HG02571 (cell line): ENCODE measurements around the gene EPHA10.
"Not testable (repeated sequence)": the region's sequence is repeated elsewhere in the genome, so short reads cannot be mapped to it uniquely, and the experiment has no call there.

Experiments
- ATAC-seq: cut with Tn5 transposase; IDR thresholded peaks from one replicate; pipeline ENCODE4 v1.9.1; 2021; ENCODE audit warnings: mild to moderate bottlenecking, moderate library complexity; ENCODE audit not compliant: unreplicated experiment

EPHA10 gene

DNA sequence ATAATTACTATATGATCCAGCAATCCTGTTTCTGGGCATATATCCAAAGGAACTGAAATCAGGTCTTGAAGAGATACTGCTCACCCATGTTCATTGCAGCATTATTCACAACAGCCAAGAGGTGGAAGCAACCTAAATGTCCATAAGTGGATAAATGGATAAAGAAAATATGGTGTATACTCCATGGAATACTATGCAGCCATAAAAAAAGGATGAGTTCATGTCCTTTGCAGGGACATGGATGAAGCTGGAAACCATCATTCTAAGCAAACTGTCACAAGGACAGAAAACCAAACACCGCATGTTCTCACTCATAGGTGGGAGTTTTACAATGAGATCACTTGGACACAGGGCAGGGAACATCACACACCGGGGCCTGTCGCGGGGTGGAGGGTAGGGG, 26.3 kb downstream of the EPHA10 start:
- not testable (repeated sequence) for ATAC-seq

DNA sequence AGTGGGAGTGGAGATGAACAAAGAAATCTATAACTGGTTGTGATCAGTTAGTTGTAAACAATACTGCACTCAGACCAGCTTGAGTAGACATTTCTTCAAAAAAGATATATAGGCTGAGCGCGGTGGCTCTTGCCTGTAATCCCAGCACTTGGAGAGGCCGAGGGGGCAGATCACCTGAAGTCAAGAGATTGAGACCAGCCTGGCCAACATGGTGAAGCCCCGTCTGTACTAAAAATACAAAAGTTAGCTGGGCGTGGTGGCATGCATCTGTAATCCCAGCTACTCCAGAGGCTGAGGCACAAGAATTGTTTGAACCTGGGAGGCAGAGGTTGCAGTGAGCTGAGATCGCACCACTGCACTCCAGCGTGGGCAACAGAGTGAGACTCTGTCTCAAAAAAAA, 26.9 kb downstream of the EPHA10 start:
- ATAC-seq = not testable (repeated sequence)

DNA sequence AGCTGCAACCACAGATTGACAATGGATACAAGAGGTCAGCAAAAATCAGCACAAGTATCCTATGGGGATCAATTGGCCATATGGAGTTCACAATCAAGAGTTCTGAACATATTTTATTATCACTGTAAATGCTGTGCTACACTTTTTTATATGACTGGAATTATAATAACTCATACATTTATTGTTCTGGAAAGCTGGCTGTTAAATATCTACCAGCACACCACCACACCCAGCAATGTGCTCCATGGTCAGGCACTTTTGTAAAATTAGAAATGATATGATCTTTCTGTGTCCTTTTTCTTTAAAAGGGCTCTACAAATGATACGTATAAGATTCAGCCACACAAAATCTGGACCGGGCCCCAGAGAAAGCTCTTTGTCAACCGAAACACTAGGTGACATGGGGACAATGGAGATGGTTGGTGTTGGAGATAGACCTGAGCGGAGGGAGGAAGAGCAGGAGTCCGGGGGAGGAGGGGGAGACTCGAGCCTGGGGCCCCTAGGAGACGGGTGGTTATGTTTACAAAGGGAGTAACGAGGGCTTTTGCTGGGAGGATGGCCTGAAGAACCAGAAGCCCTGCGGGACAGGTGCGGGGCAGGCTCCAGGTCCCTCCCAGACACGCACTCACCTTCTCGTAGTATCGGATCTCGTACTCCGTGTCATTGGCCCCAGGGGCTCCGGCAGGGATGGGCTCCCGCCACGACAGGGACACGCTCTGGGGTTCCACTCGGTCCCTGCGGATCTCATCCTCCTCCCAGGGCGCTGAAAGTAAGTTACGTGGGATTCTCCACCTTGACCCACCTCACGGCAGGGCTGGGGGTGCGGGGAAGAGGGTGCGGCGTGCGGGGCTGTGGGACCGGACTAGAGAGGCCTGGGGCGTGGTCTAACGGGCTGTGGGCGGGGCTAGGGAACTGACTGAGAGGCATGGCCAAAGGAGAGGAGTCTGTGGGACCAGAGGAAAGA, 30.0 kb downstream of the EPHA10 start:
- ATAC-seq = no peak

DNA sequence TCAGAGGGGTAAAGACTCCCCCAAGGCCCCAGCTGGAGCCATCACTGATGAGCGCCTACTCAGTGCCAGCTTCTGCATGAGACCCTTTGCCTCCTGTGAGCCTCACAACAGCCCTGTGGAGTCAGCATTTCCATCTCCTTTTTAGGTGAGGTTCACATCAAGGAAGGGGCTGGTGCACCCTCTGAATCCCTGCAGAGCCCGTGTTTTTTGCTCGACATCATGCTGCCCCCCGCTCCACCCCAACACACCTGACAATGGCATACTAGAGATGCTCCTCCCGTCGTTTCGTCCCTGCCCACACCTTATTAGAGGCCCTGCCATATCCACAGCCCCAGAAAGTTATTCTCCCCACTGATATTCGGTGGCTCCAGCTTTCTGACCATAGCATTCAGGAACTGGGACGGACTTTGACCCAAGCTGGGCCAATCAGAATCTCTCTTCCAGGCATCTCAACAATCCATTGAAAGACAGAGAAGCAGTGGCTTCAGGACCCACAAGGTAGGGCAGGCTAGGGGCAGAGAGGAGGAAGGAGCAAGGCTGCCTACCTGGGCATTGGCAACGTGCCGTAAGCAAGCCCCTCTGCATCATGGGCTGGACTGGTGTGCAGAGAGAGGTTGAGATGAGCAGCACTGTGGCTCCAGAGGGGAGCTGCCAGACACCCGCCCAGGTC, 32.7 kb downstream of the EPHA10 start:
- ATAC-seq = no peak

DNA sequence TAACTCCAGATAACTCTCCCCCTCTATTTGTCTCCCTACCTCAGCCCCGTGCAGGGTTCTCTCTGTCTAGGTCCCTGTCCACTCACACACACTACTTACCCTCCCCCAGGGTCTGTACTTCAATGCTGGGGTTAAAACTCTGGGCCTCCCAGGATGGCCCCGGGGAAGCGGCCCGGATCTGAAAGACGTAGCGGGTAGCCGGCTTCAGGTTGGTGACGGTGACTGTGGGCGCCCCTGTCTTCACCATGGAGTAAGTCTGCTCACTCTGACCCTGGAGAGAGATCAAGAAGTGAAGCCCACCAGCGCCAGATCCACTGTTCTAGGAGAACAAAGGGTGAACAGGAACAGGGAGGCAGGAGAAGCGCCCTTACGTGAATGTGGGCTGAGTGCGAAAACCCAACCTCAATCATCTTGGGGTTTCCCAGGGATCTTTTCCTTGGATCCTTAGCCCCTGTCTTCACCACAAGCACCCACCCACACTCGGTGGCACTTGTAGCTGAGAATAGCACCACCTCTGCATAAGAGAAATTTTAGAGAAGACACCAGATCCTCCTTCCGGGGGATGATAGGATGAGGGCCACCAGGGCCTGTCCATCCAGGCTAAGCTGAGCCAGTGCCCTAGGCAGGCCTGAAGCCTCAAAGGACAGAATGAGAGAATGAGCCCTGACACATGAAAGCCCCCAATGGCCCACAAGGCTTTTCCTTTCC, 33.5 kb downstream of the EPHA10 start:
- no peak for ATAC-seq

DNA sequence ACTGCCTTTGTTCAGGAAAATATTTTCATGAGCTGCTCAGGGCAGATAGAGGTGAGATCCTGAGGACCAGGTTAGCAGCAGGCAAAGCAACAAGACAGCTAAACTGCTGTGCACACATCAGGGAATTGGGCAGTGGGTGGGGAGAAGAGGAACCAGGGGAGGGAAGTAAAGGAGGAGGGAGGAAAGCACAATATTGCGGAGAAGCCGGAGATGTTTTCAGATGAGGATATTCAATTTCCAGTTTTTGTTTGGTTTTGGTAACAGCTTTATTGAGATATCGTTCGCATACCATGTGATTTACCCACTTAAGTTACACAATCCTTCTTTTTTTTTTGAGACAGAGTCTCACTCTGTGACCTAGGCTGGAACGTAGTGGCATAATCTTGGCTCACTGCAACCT, 34.5 kb downstream of the EPHA10 start:
- ATAC-seq = no peak

DNA sequence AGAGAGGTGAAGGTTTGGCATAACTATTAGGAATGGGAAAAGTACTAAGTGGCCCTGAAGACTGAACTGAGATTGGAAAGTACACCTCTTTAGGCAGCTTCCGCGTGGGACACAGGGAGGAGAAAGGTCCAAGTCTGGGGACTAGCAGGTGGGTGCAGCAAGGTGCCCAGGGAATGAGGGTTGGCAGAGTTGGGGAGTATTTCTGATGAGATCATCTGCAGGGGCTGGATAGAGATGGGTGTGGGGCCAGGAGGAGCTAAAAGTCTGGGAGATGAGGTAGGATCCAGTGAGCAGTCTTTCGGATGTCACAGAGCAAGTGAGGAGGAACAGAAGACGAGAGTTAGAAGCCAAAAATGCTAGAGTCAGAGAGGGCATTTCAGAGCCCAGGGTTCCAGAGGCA, 36.5 kb downstream of the EPHA10 start:
- ATAC-seq = no peak

DNA sequence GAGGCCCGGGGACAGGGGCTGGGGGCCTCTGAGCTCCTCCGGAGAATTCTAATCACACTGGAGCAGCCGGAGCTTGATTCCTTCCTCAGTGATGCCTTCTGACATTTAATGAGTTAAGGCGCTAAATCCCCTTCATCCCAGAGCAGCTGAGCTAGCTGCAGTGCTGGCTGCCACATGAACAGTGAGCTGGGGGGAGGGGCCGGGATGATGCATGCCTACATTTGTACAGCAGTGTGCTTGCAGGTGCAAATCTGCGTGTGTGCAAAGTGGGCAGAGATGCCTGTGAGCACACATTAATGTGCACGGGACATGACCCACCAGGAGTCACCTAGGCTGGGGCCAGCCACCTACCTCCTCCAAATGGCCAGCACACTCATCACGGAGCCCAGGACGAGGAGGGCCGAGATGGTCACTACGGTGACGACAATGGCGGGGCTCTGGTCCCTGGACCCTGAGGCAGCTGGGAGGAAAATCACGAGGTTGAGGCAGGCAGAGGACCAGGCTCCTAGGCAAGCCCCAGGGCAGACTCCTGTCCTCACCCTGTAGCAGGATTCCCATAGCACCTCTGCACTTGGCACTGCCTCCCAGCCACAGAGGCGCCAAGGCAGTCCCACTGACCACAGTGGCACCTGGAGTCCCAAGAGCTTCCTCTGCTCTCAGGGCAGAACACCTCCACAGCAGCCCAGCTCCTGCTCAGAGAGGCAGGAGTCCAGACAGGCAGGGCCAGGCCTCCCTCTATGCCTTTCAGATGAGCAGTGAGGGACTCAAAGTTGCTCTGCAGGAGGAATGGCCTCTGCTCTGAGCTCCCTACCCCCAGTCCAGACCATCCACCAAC, 38.0 kb downstream of the EPHA10 start:
- no peak for ATAC-seq

DNA sequence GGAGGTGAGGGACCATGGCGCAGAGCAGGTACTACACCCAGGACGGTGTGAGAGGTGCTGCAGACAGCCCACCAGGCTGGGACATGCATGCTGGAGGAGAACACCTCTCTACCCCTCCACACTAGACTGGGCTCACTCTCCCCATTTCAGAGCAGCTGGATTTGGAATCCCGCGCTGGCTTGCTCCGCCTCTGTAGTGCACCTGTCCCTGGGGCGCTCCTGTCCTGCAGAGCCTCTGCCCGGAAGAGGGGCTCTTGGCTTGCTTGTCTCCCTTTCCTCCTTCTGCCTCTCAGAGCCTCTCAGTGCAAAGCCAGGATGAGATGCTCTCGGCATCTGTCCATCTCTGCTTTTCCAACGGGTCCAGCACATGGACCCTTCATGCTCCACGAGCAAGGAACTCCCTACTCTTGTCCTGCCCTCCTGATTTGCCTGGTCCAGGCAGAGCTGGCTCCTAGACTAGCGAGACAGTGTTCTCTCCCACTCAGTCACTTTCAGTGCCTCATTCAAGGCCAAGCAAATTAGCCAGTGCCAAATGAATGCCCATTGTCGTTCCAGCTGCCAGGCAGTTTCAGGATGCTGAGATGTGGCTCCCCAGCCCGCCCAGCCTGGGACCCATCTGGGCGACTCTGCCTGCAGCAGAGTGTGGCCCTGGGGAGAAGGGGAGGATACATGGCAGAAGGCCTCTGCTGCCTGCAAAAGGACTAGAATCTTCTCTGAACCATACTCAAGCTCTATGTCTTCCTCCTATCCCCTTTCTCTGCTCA, 38.9 kb downstream of the EPHA10 start:
- no peak for ATAC-seq

DNA sequence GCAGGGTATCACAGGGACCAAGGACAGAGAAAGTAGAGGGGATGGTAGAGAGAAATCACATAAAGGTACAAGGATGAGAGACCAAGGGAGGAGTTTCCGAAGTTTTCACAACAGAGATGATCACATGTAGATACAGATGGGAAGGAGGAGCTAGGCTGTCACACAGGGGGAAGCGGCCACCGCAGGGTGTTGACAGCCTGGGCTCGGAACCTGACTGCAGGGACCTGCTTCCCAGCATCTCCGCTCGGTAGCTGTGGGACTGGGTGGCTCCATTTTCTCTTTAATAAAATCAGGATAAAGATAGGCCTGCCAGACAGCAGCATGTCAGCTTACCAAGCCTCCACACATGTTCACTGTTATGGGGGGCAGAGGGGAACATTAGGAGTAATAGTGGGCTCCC, 40.3 kb downstream of the EPHA10 start:
- ATAC-seq = no peak

DNA sequence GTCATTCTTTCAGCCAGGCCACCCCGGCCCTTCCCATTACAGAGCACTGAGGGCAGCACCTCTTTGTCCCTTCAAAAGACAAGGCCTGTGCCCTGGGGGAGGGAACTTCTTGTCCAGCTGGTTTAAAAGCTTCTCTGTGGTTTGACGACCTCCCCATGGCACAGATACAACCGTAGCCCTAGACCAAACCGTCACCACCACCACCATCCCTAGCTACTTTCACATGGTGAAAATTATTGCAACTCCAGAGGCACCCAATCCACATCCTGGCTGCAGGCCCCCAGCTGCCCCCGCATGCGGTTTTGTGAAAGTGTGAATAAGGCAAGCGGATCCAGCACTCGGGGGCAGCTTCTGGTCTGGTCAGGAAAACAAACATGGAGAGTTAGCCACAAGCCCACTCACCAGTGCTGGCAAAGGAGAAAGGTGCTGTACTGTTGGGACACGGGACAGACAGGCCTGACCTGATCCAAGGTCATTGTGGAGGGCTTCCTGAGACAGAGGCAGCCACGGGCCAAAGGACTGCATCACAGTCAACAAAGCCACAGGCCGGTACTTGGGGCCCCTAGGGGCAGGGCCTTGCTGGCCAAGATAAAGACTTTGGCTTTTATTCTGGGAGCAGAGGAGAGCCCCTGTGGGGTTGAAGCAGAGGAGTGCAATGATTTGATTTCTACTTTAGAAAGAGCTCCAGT, 41.4 kb downstream of the EPHA10 start:
- ATAC-seq = no peak

DNA sequence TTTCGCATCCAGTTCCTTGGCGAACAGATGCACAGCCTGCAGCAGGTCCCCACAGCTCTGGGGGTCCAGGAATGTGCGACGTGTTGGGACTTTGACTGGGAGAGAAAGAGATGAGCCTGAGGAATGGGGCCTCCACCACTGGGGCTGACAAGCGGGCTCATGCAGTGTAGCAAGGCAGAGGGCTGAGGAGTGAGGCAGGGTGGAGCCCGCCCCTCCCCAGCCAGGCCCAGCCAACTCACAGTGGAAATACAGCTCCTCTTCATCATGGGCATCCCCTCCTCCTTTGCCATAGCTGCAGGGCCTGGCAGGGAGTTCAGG, 41.9 kb downstream of the EPHA10 start:
- ATAC-seq = no peak

DNA sequence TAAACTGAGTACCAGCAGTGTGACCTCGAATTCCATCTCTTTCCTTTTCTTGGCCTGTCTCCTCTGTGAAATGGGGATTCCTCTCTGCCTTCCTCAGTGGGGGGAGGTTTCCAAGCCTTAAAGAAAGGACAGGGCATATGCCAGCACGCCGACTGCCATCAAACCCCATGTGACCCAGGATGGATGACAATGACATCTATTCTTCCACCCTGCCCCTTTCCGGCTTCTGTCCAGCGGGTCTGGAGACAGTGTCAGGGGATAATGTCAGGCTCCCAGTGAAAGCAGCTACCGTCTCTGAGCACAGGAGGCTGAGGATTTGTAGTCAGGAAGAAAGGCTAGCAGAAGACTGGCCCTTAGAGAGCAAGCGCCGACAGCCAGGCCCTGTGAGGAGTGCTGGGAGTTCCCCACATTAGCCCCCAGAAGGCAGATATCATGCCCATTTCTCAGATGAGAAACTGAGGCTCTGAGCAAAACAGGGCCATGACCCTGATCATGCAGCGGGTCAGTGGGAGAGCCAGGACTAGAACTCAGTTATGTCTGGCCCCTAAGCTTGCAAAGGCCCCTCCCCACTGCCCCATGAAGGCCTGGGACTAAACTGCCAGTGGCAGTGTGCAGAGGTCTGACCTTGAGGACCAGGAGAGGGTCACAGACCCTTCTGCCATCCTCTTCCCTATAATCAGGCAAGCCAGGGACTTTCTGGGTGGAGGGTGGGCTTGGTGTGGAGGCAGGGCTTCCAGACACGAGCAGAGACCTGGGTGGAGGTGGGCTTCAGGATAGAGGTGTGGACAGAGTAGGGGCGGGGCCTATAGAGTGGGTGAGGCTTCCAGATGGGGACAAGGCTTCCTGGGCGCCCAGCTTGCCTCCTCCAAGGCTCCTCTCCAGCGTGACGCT, 42.5 kb downstream of the EPHA10 start:
- no peak for ATAC-seq

DNA sequence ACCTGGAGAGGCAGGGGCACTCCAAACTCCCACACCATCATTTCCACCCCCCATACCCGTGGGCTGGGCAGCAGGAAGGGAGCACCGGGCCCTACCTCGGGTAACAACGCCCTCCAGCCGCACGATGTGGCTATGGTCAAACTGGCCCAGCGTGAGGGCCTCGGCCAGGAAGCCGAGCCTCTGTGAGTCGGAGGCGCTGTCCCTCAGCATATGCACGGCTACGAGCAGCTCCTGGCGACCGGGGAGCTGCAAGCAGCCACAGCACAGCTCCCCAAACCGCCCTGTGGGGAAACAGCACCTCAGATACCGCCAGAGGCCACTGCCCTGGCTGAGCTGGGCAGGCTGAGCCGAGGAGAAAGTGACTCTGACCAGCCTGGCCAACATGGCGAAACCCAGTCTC, 43.4 kb downstream of the EPHA10 start:
- ATAC-seq = no peak

DNA sequence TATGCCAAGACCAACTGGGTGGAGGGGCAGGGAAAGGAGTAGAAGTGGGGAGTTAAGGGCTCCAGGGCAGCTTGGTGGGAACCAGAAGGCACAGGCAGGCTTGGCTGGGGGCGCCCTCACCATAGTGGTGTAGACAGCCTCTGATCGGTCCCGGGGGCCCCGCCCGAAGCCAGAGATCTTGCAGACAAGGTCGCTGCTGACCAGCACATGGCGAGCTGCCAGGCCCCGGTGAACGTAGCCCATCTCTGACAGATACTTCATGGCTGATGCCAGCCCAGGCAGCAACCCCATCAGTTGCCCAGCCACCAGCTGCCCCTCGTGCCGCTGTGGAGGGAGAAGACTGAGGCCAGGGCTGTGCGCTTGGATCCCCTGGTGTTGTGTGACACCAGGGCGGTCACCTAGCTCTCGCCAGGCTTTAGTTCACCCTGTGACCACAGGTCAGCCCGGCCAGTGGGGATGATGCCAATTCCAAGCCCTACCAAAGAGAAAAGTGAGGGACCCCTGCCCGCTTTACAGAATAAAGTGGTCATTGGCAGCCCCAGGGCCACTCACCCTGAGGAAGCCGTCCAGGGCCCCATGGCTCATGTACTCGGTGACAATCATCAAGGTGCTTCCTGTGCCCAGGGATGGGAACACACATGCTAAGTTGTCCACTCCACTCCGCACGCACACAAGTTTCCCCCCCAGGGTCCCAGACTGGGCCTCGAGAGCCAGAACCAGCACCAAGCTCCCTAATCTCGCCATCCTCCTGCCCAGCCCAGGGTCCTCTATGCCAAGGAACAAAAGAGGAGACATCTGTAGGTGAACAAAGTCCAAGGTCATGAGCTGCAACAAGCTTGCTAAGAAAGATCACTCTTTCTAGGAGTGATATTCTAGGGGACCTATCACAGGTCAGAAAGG, 44.4 kb downstream of the EPHA10 start:
- ATAC-seq = no peak

DNA sequence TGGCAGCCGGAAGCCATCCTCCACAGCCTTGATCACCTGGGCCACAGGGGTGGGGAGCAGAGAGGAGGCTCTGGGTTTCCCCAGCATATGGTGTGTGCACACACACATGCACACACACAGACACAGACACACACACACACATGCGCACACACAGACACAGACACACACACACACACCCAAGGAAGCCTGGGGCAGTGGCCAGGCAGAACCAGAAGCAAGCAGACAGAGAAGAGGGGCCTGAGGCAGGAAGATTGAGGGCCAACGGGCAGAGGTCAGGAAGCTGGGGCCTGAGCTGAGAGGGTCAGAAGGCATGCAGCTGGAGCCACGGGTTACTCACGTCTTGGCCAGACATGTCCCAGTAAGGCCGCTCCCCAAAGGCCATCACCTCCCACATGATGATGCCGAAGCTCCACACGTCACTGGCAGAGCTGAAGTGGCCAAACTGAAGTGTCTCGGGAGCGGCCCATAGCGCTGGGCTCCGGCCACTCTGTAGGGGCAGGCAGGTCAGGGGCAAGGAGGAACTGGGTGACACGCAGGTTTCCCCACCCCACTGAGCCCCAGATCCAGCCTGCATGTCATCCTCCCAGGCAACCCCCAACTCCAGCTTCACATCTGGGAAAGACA, 45.2 kb downstream of the EPHA10 start:
- no peak for ATAC-seq

DNA sequence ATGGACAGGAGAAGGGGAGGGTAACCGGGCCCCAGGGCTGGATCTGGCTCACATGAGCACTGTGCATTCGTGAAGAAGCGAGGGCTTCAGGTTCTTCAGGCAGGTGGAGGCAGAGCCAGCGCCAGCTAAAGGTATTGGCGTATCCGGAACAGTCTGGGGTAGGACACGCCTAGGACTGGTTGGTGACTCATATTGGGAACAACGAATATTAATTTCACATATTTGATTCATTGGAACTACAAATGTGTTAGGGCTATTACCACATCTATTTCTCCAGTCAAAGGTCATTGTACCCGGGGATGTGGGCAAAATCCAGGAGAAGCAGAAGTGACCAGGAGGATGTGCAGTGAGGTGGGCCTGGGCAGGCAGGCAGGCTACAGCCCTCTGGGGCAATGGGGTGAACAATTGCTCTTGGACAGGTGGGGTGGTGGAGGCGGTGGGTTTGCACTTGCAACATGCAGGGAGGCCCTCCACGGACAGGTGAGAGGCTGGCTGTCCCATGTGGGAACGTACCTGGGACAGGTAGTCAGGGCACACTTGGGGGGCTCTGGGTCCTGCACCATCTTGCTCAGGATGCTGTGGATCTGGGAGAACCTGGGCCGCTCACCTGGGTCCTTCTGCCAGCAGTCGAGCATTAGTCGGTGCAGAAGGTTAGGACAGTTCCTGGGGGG, 45.9 kb downstream of the EPHA10 start:
- ATAC-seq = no peak
